K562 (cell line): ENCODE results near the gene PLCB3. TPM values are rescaled to one million over a fixed set of nuclear protein-coding genes. Genes with fewer than 3 reads are reported as not detected.

Source experiments
- ARHGAP35 ChIP-seq: fragments of 450-650 bp; IDR thresholded peaks from 2 replicates; pipeline ENCODE4 v1.6.1; 2018; ENCODE audit not compliant: partially characterized antibody
- ARID2 ChIP-seq: fragments of 450-650 bp; IDR thresholded peaks from 2 replicates; pipeline ENCODE4 v1.6.1; 2017; ENCODE audit warnings: antibody characterized with exemption, mild to moderate bottlenecking
- CAMTA2 ChIP-seq: fragments of 250-450 bp; sonication (Bioruptor Pico); conservative IDR thresholded peaks from 2 replicates; pipeline ENCODE4 v1.5.1; 2022
- CBX5 ChIP-seq: IDR thresholded peaks from 2 replicates; pipeline ENCODE4 v1.6.1; 2014; ENCODE audit warnings: low read depth, borderline replicate concordance
- DACH1 ChIP-seq: fragments of 450-650 bp; IDR thresholded peaks from 2 replicates; pipeline ENCODE4 v1.6.1; 2018; ENCODE audit not compliant: partially characterized antibody
- GATA2 ChIP-seq: sonication (generic); formaldehyde crosslinking; IDR thresholded peaks from 2 replicates; pipeline ENCODE4 v1.4.0; 2020; ENCODE audit warnings: mild to moderate bottlenecking, missing genetic modification reagents
- IRF2 ChIP-seq: sonication (generic); formaldehyde crosslinking; IDR thresholded peaks from 2 replicates; pipeline ENCODE4 v1.8.1; 2022; ENCODE audit warnings: mild to moderate bottlenecking, missing genetic modification reagents
- LCOR ChIP-seq: sonication (generic); formaldehyde crosslinking; IDR thresholded peaks from 2 replicates; pipeline ENCODE4 v1.8.0; 2022; ENCODE audit warnings: mild to moderate bottlenecking, missing genetic modification reagents
- MCM2 ChIP-seq: fragments of 450-650 bp; IDR thresholded peaks from 2 replicates; pipeline ENCODE4 v1.6.1; 2017; ENCODE audit warnings: low read depth, mild to moderate bottlenecking
- MTF1 ChIP-seq: fragments of 250-450 bp; sonication (Bioruptor Pico); IDR thresholded peaks from 2 replicates; pipeline ENCODE4 v1.9.0; 2021; ENCODE audit warnings: moderate library complexity, mild to moderate bottlenecking, inconsistent platforms, borderline replicate concordance
- NCOA6 ChIP-seq: fragments of 450-650 bp; IDR thresholded peaks from 2 replicates; pipeline ENCODE4 v1.6.1; 2017; ENCODE audit warnings: mild to moderate bottlenecking
- NR1H2 ChIP-seq: sonication (generic); formaldehyde crosslinking; IDR thresholded peaks from 2 replicates; pipeline ENCODE4 v1.4.0; 2020; ENCODE audit warnings: mild to moderate bottlenecking, missing genetic modification reagents
- RAD21 ChIP-seq, 2 experiments: fragments of 250-450 bp in 1 of 2; fragments of 450-650 bp in 1 of 2; sonication (Bioruptor Pico) in 1 of 2; formaldehyde crosslinking in 1 of 2; IDR thresholded peaks in 1 of 2; conservative IDR thresholded peaks in 1 of 2; 2 replicates each; pipeline versions ENCODE4 v1.4.0 to v1.8.0; 2020 to 2022; ENCODE audit warnings: mild to moderate bottlenecking in 2 of 2, moderate library complexity in 1 of 2
- RNF2 ChIP-seq: sonication (generic); IDR thresholded peaks from 2 replicates; pipeline ENCODE4 v1.6.1; 2016
- ZNF140 ChIP-seq: fragments of 250-450 bp; sonication (Bioruptor Pico); IDR thresholded peaks from 2 replicates; pipeline ENCODE4 v1.8.0; 2021; ENCODE audit warnings: moderate library complexity, mild to moderate bottlenecking, inconsistent platforms
- ZNF175 ChIP-seq: fragments of 200-800 bp; sonication (Bioruptor generic); IDR thresholded peaks from 2 replicates; pipeline ENCODE4 v1.6.1; 2016; ENCODE audit warnings: low read depth, mild to moderate bottlenecking, missing genetic modification characterization, missing compliant biosample characterization
- polyA plus RNA-seq, 8 experiments: library from polyadenylated mRNA; depleted of rRNA in 4 of 8; stranded (reverse) in 5 of 8; unstranded in 3 of 8; fragments of >200 nt; fragmentation: Nextera tagmentation in 2 of 8; fragmentation: Illumina TruSeq in 1 of 8; extraction: Ambion mirVana in 2 of 8; extraction: Trizol in 1 of 8; gene quantifications; 2 replicates each; pipeline versions ENCODE4 v1.2.1 to v1.2.3, GENCODE V29; 2011 to 2014; ENCODE audit warnings: inconsistent platforms in 1 of 8, missing spikeins in 1 of 8
- total RNA-seq, 7 experiments: library from RNA; depleted of rRNA in 6 of 7; stranded (reverse); fragments of >200 nt in 6 of 7; fragmentation: Illumina TruSeq in 2 of 7; extraction: Trizol in 2 of 7; gene quantifications; 2 replicates each; pipeline versions ENCODE4 v1.2.1 to v1.2.3, GENCODE V29; 2011 to 2021; ENCODE audit warnings: low replicate concordance in 1 of 7
- TF ChIP-seq, protein P1 (sequence below): fragments of 250-450 bp; sonication (Bioruptor Pico); IDR thresholded peaks from 2 replicates; pipeline ENCODE4 v1.5.1; 2021; ENCODE audit warnings: mild to moderate bottlenecking
- TF ChIP-seq, protein P2 (sequence below): fragments of 450-650 bp; IDR thresholded peaks from one replicate; pipeline ENCODE4 v1.6.1; 2018; ENCODE audit warnings: mild to moderate bottlenecking, moderate library complexity; ENCODE audit not compliant: partially characterized antibody
- TF ChIP-seq, protein P3 (sequence below): fragments of 250-450 bp; sonication (Bioruptor Pico); IDR thresholded peaks from 2 replicates; pipeline ENCODE4 v1.8.0; 2021; ENCODE audit warnings: moderate library complexity, mild to moderate bottlenecking, inconsistent platforms

PLCB3 gene
- total and polyA plus RNA-seq, 9 of the 15 experiments (the other 6 are each of a cell fraction or from before 2014, with no cell fraction given), result 0.31 to 44.8 (median 14.6) TPM

DNA sequence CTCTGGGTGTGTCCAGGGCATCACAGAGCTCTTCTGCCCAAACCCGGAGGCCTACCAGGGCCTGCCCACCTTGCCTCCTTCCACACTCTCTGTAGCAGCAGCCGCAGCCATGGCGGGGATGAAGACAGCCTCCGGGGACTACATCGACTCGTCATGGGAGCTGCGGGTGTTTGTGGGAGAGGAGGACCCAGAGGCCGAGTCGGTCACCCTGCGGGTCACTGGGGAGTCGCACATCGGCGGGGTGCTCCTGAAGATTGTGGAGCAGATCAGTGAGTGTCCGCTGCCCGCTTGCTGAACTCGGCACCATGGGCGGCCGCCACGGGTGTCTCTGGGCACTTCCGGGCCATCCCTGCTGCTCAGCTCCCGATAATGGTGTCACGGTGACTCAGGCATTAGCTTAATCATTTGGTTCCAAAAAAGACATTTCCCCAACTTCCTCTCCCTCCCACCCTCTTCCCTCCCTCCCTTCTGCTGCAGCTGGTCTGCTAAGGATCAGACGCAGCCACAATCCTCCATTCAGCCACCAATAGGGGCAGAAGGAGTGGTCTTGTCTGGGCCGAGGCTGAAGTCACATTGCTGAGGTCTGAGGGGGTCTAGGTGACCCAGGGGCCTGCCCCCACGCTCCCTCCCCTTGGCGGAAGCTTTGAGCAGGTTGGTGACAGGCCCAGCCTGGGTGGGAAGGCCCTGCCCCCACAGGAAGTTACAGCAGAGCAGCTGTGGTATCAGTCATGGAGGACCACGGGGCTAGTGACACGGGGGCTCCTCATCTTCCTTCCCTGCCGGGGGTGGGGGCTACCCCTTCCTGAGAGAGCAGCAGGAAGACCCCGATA, 43.9 kb upstream of the PLCB3 start (continued):
- TF ChIP-seq NR1H2 (CRISPR knock-in tag), result no peak
- peak; percentile 90 for TF ChIP-seq LCOR (CRISPR knock-in tag)
- no peak for TF ChIP-seq ARHGAP35
- no peak for TF ChIP-seq IRF2 (CRISPR knock-in tag)
- no peak for TF ChIP-seq ZNF140
- peak; percentile 90 for TF ChIP-seq DACH1
- TF ChIP-seq, protein P1, sequence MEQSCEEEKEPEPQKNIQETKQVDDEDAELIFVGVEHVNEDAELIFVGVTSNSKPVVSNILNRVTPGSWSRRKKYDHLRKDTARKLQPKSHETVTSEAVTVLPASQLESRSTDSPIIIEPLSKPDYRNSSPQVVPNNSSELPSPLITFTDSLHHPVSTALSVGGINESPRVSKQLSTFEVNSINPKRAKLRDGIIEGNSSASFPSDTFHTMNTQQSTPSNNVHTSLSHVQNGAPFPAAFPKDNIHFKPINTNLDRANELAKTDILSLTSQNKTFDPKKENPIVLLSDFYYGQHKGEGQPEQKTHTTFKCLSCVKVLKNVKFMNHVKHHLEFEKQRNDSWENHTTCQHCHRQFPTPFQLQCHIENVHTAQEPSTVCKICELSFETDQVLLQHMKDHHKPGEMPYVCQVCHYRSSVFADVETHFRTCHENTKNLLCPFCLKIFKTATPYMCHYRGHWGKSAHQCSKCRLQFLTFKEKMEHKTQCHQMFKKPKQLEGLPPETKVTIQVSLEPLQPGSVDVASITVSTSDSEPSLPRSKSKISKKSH (CRISPR knock-in tag), result no peak
- no peak for TF ChIP-seq MCM2
- TF ChIP-seq CBX5, result no peak
- TF ChIP-seq, protein P2, sequence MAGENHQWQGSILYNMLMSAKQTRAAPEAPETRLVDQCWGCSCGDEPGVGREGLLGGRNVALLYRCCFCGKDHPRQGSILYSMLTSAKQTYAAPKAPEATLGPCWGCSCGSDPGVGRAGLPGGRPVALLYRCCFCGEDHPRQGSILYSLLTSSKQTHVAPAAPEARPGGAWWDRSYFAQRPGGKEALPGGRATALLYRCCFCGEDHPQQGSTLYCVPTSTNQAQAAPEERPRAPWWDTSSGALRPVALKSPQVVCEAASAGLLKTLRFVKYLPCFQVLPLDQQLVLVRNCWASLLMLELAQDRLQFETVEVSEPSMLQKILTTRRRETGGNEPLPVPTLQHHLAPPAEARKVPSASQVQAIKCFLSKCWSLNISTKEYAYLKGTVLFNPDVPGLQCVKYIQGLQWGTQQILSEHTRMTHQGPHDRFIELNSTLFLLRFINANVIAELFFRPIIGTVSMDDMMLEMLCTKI, result no peak
- no peak; a peak in 1 of 4 replicates for TF ChIP-seq RAD21 (CRISPR knock-in tag; conservative IDR thresholded peaks at IDR 0.05 in 1 of 2, IDR thresholded peaks at IDR 0.05 in 1 of 2)
- TF ChIP-seq MTF1, result no peak
- no peak for TF ChIP-seq NCOA6
- TF ChIP-seq, protein P3, sequence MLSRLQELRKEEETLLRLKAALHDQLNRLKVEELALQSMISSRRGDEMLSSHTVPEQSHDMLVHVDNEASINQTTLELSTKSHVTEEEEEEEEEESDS (CRISPR knock-in tag), result no peak
- no peak for TF ChIP-seq CAMTA2 (CRISPR knock-in tag)
- TF ChIP-seq RNF2, result peak; percentile 89
- peak; percentile 49; the same call in 1 of the 2 replicates for TF ChIP-seq GATA2
- peak; percentile 66; the same call in 1 of the 2 replicates for TF ChIP-seq ZNF175 (CRISPR knock-in tag)
- TF ChIP-seq ARID2, result no peak
